Trophoblast cell (in vitro differentiated cells and primary cell): ENCODE results near the gene SRCIN1.

Experiments used
- DNase-seq, 2 donors: peaks; one replicate each; pipeline ENCODE4 v3.0.0-alpha.2; 2016
- H2AFZ ChIP-seq: 2 replicates; pipeline ENCODE4 v1.6.1; 2013; ENCODE audit warnings: low read length, moderate library complexity, mild to moderate bottlenecking; ENCODE audit not compliant: insufficient read depth, poor library complexity
- H2AK5ac ChIP-seq: 2 replicates; pipeline ENCODE4 v1.6.1; 2013; ENCODE audit warnings: mild to moderate bottlenecking, low read length
- H2BK120ac ChIP-seq: 2 replicates; pipeline ENCODE4 v1.6.1; 2013; ENCODE audit warnings: low read length, mild to moderate bottlenecking, moderate library complexity; ENCODE audit not compliant: insufficient read depth, poor library complexity
- H2BK12ac ChIP-seq: 2 replicates; pipeline ENCODE4 v1.6.1; 2013; ENCODE audit warnings: mild to moderate bottlenecking, low read length, moderate library complexity
- H2BK5ac ChIP-seq: 2 replicates; pipeline ENCODE4 v1.6.1; 2013; ENCODE audit warnings: low read length, low read depth, moderate library complexity, mild to moderate bottlenecking; ENCODE audit not compliant: poor library complexity
- H3K14ac ChIP-seq: 2 replicates; pipeline ENCODE4 v1.6.1; 2013; ENCODE audit warnings: mild to moderate bottlenecking, low read length
- H3K18ac ChIP-seq: 2 replicates; pipeline ENCODE4 v1.6.1; 2013; ENCODE audit warnings: mild to moderate bottlenecking, low read length
- H3K23ac ChIP-seq: 2 replicates; pipeline ENCODE4 v1.6.1; 2013; ENCODE audit warnings: low read length
- H3K27ac ChIP-seq: 2 replicates; pipeline ENCODE4 v1.5.1; 2013; ENCODE audit warnings: low read depth, mild to moderate bottlenecking, inconsistent platforms, low read length, moderate library complexity
- H3K27me3 ChIP-seq: 2 replicates; pipeline ENCODE4 v1.6.1; 2013; ENCODE audit warnings: inconsistent platforms, mild to moderate bottlenecking, low read length, moderate library complexity; ENCODE audit not compliant: insufficient read depth
- H3K36me3 ChIP-seq, 2 experiments: 1 replicate in 1 of 2; 2 replicates in 1 of 2; pipeline ENCODE4 v1.6.1; 2013; ENCODE audit warnings: low read length in 2 of 2, mild to moderate bottlenecking in 2 of 2, moderate library complexity in 1 of 2; ENCODE audit not compliant: insufficient read depth in 2 of 2, control insufficient read depth in 1 of 2
- H3K4ac ChIP-seq: 2 replicates; pipeline ENCODE4 v1.6.1; 2013; ENCODE audit warnings: low read depth, mild to moderate bottlenecking, low read length, moderate library complexity
- H3K4me1 ChIP-seq, 2 experiments: 1 replicate in 1 of 2; 2 replicates in 1 of 2; pipeline ENCODE4 v1.6.1; 2013; ENCODE audit warnings: low read length in 2 of 2, mild to moderate bottlenecking in 2 of 2, moderate library complexity in 1 of 2; ENCODE audit not compliant: insufficient read depth in 2 of 2, control insufficient read depth in 1 of 2
- H3K4me2 ChIP-seq: 2 replicates; pipeline ENCODE4 v1.6.1; 2013; ENCODE audit warnings: inconsistent platforms, mild to moderate bottlenecking, low read length, moderate library complexity
- H3K4me3 ChIP-seq: 2 replicates; pipeline ENCODE4 v1.5.1; 2013; ENCODE audit warnings: mild to moderate bottlenecking, low read depth, low read length, inconsistent platforms
- H3K79me1 ChIP-seq: one replicate; pipeline ENCODE4 v1.6.1; 2013; ENCODE audit warnings: low read length
- H3K79me2 ChIP-seq: 2 replicates; pipeline ENCODE4 v1.6.1; 2013; ENCODE audit warnings: low read length, mild to moderate bottlenecking; ENCODE audit not compliant: control insufficient read depth, insufficient read depth, poor library complexity
- H3K9ac ChIP-seq: 2 replicates; pipeline ENCODE4 v1.6.1; 2013; ENCODE audit warnings: mild to moderate bottlenecking, low read length
- H3K9me3 ChIP-seq: 2 replicates; pipeline ENCODE4 v1.6.1; 2013; ENCODE audit warnings: low read depth, mild to moderate bottlenecking, control low read depth, inconsistent platforms, low read length; ENCODE audit not compliant: insufficient read depth
- H4K12ac ChIP-seq: 2 replicates; pipeline ENCODE4 v1.6.1; 2013; ENCODE audit warnings: low read depth, mild to moderate bottlenecking, low read length, moderate library complexity
- H4K8ac ChIP-seq: 2 replicates; pipeline ENCODE4 v1.6.1; 2013; ENCODE audit warnings: low read depth, mild to moderate bottlenecking, low read length, moderate library complexity
- H4K91ac ChIP-seq: one replicate; pipeline ENCODE4 v1.6.1; 2013; ENCODE audit warnings: low read depth, mild to moderate bottlenecking, low read length, moderate library complexity
- WGBS: extraction: QIAGEN DNeasy Blood & Tissue Kit; methylation state at CpG from one replicate; pipeline ENCODE4 v1.1.7; 2013; ENCODE audit warnings: missing lambda C conversion rate; ENCODE audit not compliant: insufficient read length, insufficient coverage; ENCODE audit errors: extremely low coverage; 5-methylcytosine and 5-hydroxymethylcytosine counted together

SRCIN1 gene

DNA sequence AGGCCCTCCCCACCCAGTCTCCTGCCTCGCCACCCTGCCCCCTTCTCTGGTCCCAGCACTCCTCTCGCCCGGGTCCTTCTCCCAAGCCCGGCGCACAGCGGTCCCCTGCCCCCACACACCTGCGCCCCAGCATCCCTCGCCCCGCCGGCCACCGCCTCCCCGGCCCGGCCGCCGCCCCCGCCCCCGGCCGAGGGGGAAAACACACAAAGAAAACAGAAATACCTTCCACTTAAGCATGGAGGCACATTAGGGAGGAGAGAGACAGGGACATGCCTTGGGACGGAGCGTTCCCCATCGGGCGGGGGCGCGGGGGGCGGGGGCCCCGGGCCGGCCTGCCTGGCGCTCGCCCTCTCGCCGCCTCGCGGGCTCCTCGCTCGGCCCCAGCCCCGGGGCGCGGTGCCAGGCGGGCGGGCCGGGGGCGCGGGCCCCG lies 326 bp downstream of the SRCIN1 start:
- H4K91ac ChIP-seq, result peak overlapping the region; percentile 7
- no CpG with 5 or more reads among the region's 44 CpGs for WGBS
- peak overlapping the region; percentile 83 for H3K4me2 ChIP-seq
- H3K4ac ChIP-seq, result no peak overlapping the region
- H3K14ac ChIP-seq, result no peak overlapping the region
- no peak overlapping the region for H4K8ac ChIP-seq
- peaks cover 20 to 26% of the 10 kb centered on the region in 2 experiments for H3K4me1 ChIP-seq
- peak overlapping the region; percentile 65 for H3K4me3 ChIP-seq
- no peaks in the 10 kb centered on the region for H3K36me3 ChIP-seq
- H3K79me1 ChIP-seq, result no peaks in the 10 kb centered on the region
- no peak overlapping the region for H2AK5ac ChIP-seq
- peaks cover 5% of the 10 kb centered on the region for H3K9me3 ChIP-seq
- DNase-seq, result no peak
- no peak overlapping the region for H2BK5ac ChIP-seq
- H3K79me2 ChIP-seq, result no peaks in the 10 kb centered on the region
- H2AFZ ChIP-seq, result no peak overlapping the region
- H3K9ac ChIP-seq, result no peak overlapping the region
- no peak overlapping the region for H4K12ac ChIP-seq
- no peak overlapping the region for H3K23ac ChIP-seq
- no peak overlapping the region for H2BK120ac ChIP-seq
- no peak overlapping the region for H2BK12ac ChIP-seq
- H3K27ac ChIP-seq, result no peak overlapping the region
- no peak overlapping the region for H3K18ac ChIP-seq
- H3K27me3 ChIP-seq, result peaks cover 17% of the 10 kb centered on the region

DNA sequence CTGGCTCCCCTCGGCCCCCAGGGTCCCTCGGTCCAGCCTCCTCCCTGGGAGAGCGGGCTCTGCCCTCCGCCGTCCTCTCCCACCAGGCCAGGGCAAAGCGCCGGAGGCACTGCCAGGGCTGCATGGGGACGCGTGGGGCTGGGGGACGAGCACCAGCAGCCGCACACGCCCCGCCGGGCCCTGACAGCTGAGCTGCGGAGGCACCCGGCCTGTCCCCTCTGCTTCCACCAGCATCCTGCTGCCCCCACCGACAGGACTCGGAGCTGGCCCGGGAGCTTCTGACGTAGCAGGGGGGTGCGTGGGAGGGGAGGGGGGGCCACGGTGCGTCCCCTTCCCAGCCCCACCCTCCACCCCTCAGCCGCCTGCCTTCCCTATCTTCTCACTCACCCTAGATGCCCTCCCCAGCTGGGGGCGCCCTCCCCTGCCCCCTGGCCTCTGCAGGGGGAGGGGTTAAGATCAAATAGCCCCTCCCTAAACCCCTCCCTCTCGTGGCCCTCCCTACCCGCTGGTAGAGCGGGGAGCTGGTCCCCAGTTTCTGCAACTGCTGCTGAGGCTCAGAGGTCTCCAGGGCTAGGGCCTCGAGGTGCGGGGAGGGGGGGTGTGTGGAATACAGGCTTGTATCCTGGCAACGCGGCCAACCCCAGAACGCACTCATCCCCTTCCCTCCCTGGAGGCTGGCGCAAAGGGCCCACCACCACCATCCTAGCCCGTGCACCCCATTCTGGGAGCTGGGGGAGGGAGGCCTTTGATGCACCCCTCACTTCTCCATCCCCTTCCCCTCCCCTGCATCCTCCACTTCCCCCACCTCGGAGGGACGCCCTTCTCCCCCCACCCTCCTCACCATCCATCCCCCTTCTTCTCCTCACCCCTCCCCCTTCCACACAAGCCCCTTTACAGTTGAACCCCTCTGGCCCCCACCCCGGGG lies 1.0 kb downstream of the SRCIN1 start:
- Histone ChIP-seq H3K18ac (no peak overlapping the region), H3K4me1 (peaks cover 20 to 26% of the 10 kb centered on the region in 2 experiments), H2BK5ac (no peak overlapping the region), H3K4me2 (no peak overlapping the region), H4K12ac (no peak overlapping the region), H3K23ac (no peak overlapping the region), H3K4me3 (no peak overlapping the region), H3K79me2 (no peaks in the 10 kb centered on the region), H3K79me1 (no peaks in the 10 kb centered on the region), H3K9me3 (peaks cover 3% of the 10 kb centered on the region), H3K27me3 (peaks cover 17% of the 10 kb centered on the region), H3K14ac (no peak overlapping the region), H2AFZ (no peak overlapping the region), H3K4ac (no peak overlapping the region), H3K27ac (no peak overlapping the region), H3K9ac (no peak overlapping the region), H3K36me3 (no peaks in the 10 kb centered on the region), H2BK12ac (no peak overlapping the region), H2BK120ac (no peak overlapping the region), H4K91ac (no peak overlapping the region), H2AK5ac (no peak overlapping the region), H4K8ac (no peak overlapping the region)
- WGBS, result no CpG with 5 or more reads among the region's 38 CpGs
- DNase-seq, result no peak

- no peak overlapping the region for H4K8ac ChIP-seq
- H3K23ac ChIP-seq, result no peak overlapping the region
- no peak overlapping the region for H3K18ac ChIP-seq
- no peak overlapping the region for H4K91ac ChIP-seq
- DNase-seq, result no peak
- no peak overlapping the region for H2AK5ac ChIP-seq
- H3K36me3 ChIP-seq, result no peaks in the 10 kb centered on the region
- H3K9me3 ChIP-seq, result peaks cover 3% of the 10 kb centered on the region
- no peak overlapping the region for H2AFZ ChIP-seq
- H3K9ac ChIP-seq, result no peak overlapping the region
- H2BK120ac ChIP-seq, result no peak overlapping the region
- no CpG with 5 or more reads among the region's 6 CpGs for WGBS
- no peak overlapping the region for H3K27ac ChIP-seq
- H3K79me2 ChIP-seq, result no peaks in the 10 kb centered on the region
- H2BK5ac ChIP-seq, result no peak overlapping the region
- H3K4me1 ChIP-seq, result peaks cover 25 to 26% of the 10 kb centered on the region in 2 experiments
- H3K4me3 ChIP-seq, result no peak overlapping the region
- no peak overlapping the region for H2BK12ac ChIP-seq
- no peak overlapping the region for H3K14ac ChIP-seq
- no peaks in the 10 kb centered on the region for H3K79me1 ChIP-seq
- no peak overlapping the region for H3K4ac ChIP-seq
- H4K12ac ChIP-seq, result no peak overlapping the region
- H3K27me3 ChIP-seq, result peaks cover 17% of the 10 kb centered on the region
- H3K4me2 ChIP-seq, result no peak overlapping the region
These were observed 1.8 kb downstream of the SRCIN1 start for GRCh38 chr17:38603786-38604478.

DNA sequence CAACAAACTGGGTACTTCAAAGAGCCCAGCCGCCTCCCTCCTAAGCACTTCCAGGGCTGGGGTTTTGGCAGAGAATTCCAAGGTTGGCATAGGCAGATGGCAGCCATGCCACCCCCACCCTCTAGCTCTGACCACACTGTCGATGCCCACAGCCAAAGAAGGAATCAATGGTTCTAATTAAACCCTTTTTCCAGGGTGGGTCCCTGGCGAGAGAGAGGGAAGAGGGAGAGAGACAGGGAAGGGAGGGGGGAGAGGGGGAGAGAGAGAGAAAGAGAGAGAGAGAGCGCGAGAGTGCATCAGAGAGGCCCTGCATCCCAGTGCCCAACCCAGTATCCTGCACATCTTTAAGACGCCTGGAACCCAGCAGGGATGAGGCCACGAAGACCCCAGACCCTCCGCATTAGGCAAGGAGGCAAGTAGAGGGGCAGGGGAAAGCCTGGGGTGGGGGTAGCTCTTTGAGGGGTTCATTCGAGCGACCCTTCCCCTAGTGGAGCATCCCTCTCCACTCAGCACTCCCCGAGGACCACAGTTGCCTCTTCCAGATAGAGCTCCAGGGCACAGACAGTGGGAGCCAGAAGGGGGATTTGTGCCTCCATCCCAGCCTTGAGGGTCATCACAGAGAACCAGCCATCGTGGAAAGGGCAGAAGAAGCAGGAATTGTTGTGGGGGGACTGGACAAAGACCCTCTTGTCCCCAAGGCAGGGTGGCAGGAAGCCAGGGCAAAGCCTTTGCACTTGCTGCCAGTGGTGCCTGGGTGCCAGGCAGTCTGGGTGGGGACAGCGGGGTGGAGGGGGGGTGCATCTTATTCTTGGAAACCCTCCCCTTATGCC lies 2.6 kb downstream of the SRCIN1 start:
- Histone ChIP-seq H3K14ac (no peak overlapping the region), H3K18ac (no peak overlapping the region), H2AFZ (no peak overlapping the region), H2BK12ac (no peak overlapping the region), H2BK120ac (no peak overlapping the region), H3K36me3 (no peaks in the 10 kb centered on the region), H3K27ac (no peak overlapping the region), H3K4me1 (peaks cover 25 to 26% of the 10 kb centered on the region in 2 experiments), H4K8ac (no peak overlapping the region), H4K91ac (no peak overlapping the region), H3K9me3 (peaks cover 3% of the 10 kb centered on the region), H3K4ac (no peak overlapping the region), H4K12ac (no peak overlapping the region), H2BK5ac (no peak overlapping the region), H3K79me2 (no peaks in the 10 kb centered on the region), H3K4me3 (no peak overlapping the region), H3K9ac (no peak overlapping the region), H3K27me3 (peaks cover 17% of the 10 kb centered on the region), H2AK5ac (no peak overlapping the region), H3K23ac (no peak overlapping the region), H3K4me2 (no peak overlapping the region), H3K79me1 (no peaks in the 10 kb centered on the region)
- no CpG with 5 or more reads among the region's 13 CpGs for WGBS
- DNase-seq, result no peak
